ENCODE results near the gene SGMS1. TPM values are rescaled to one million over a fixed set of nuclear protein-coding genes. Genes with fewer than 3 reads are reported as not detected.
A peak's percentile ranks its signal among the peaks of the same experiment; 100 is the strongest.

SGMS1 gene
- total and polyA plus RNA-seq, 2 donors (not counting 3 experiments of a cell fraction or from before 2014, with no cell fraction given), result 9.7 to 23.7 TPM

DNA sequence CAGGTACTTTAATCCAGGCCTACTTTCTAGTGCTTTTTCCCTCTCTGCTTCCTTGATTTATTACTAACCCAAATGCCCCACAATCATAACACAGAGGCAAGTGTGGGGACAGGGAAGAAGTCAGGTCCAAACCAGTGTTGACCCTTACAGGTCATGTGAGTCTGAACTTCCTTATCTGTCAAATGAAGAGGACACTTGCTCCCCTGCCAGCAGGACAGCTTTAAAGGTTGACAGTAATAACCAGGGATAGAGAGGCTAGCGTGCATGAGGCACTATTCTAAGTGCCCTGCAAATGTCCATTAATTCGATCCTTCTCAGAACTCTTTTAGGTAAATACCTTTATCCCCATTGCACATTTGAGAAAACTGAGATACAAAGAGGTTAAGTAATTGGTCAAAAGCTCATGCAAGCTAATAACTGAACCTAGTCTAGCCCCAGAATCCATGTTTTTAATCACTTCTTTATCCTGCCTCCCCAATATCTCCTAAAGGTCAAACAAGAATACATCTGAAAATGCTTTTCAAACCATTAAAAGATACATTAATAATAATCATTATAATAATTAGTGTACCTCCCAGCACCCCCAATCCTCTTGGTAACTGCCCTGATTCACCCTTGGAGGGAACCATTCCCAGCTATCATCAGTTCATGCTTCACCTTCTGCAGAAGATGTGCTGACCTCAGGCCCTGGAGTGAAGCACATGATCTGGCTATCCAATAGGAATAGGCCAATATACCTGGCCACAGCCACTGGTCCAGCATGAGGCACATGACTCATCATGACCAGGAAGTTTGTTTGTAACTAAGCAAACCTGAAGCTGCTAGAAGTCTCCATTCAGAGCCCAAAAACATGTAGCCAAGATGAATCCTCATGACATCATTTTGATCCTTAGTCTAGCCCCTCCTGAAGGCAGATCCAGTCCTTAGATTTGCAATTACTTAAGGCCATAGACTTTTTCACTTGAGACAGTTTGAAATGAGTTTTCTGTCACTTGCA, 40.7 kb downstream of the SGMS1 start:
- ChIA-PET POLR2A (no interaction called here), CTCF (interaction anchor here (1.5 to 1.8 kb wide), 2 partner anchors 12 to 15 kb away, joined by 3 to 7 read pairs; no protein-coding TSS in a partner anchor)
- Histone ChIP-seq H3K4me3 (replicated peaks in 1 of 3; ENCODE audit: insufficient read depth in 1 of 3, low read depth in 1 of 3, low read length in 3 of 3) (no peak overlapping the region), H3K36me3 (ENCODE audit: control insufficient read depth in 2 of 2, extremely low read depth in 1 of 2, insufficient read depth in 2 of 2, low read length in 2 of 2) (no peaks in the 10 kb centered on the region), H3K9me3 (replicated peaks; ENCODE audit: control insufficient read depth, insufficient read depth, low read length) (no peaks in the 10 kb centered on the region), H4K20me1 (replicated peaks; ENCODE audit: control insufficient read depth, extremely low read depth, insufficient read depth, low read length) (no peaks in the 10 kb centered on the region), H3K4me2 (ENCODE audit: insufficient read depth, low read length) (no peak overlapping the region), H2AFZ (ENCODE audit: low read depth, low read length) (no peak overlapping the region), H3K4me1 (ENCODE audit: control insufficient read depth, extremely low read depth, insufficient read depth, low read length) (peaks cover 7% of the 10 kb centered on the region), H3K9ac (replicated peaks; ENCODE audit: extremely low read depth, insufficient read depth, low read length) (no peak overlapping the region), H3K27ac (ENCODE audit: insufficient read depth, low read depth, low read length) (no peak overlapping the region), H3K27me3 (ENCODE audit: control insufficient read depth in 2 of 2, insufficient read depth in 2 of 2, low read length in 2 of 2) (no peaks in the 10 kb centered on the region), H3K79me2 (ENCODE audit: control insufficient read depth, insufficient read depth, low read length) (no peaks in the 10 kb centered on the region), H3K9me1 (replicated peaks; ENCODE audit: control insufficient read depth, extremely low read depth, insufficient read depth, low read length) (no peaks in the 10 kb centered on the region)
- FAIRE-seq, result no peak
- DNase-seq (ENCODE audit: low read depth, low spot score), result no peak
- no peak for TF ChIP-seq FOS (IDR thresholded peaks at IDR 0.05; ENCODE audit: borderline replicate concordance, insufficient read depth, low read length)
- no peak for TF ChIP-seq POLR2AphosphoS5 (IDR thresholded peaks at IDR 0.05; ENCODE audit: insufficient read depth, low read depth, low read length)
- TF ChIP-seq POLR2A (IDR thresholded peaks at IDR 0.05; ENCODE audit: low read depth, low read length), result no peak
- TF ChIP-seq JUN (IDR thresholded peaks at IDR 0.05; ENCODE audit: borderline replicate concordance, insufficient read depth, insufficient read length, low read depth), result peak; percentile 3
- TF ChIP-seq, protein P1, sequence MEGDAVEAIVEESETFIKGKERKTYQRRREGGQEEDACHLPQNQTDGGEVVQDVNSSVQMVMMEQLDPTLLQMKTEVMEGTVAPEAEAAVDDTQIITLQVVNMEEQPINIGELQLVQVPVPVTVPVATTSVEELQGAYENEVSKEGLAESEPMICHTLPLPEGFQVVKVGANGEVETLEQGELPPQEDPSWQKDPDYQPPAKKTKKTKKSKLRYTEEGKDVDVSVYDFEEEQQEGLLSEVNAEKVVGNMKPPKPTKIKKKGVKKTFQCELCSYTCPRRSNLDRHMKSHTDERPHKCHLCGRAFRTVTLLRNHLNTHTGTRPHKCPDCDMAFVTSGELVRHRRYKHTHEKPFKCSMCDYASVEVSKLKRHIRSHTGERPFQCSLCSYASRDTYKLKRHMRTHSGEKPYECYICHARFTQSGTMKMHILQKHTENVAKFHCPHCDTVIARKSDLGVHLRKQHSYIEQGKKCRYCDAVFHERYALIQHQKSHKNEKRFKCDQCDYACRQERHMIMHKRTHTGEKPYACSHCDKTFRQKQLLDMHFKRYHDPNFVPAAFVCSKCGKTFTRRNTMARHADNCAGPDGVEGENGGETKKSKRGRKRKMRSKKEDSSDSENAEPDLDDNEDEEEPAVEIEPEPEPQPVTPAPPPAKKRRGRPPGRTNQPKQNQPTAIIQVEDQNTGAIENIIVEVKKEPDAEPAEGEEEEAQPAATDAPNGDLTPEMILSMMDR (IDR thresholded peaks at IDR 0.05; ENCODE audit: extremely low read depth in 1 of 2, insufficient read depth in 1 of 2, low read depth in 1 of 2, low read length in 2 of 2), result no peak
- no peak for TF ChIP-seq GATA2 (IDR thresholded peaks at IDR 0.05; ENCODE audit: insufficient read depth, insufficient read length, low read depth, low read length)
- no peak for TF ChIP-seq MYC (IDR thresholded peaks at IDR 0.05; ENCODE audit: low read depth, low read length)
- TF ChIP-seq EZH2 (IDR thresholded peaks at IDR 0.05; ENCODE audit: borderline replicate concordance, low read depth, low read length, severe bottlenecking), result no peak
- BruUV-seq (replicated peaks), result no TSS peak
- intact Hi-C loops (cut with micrococcal nuclease) (no loop called here), dilution Hi-C loops (cut with MboI; ENCODE audit: extremely low pct_ligation_motif_present, low sequenced_read_pairs) (no loop called here)

Data from endothelial cell of umbilical vein (primary cell).